Measurements from ENCODE around the gene SPIRE1.
"Not testable (repeated sequence)": the region's sequence is repeated elsewhere in the genome, so short reads cannot be mapped to it uniquely, and the experiment has no call there.

The SPIRE1 gene

DNA sequence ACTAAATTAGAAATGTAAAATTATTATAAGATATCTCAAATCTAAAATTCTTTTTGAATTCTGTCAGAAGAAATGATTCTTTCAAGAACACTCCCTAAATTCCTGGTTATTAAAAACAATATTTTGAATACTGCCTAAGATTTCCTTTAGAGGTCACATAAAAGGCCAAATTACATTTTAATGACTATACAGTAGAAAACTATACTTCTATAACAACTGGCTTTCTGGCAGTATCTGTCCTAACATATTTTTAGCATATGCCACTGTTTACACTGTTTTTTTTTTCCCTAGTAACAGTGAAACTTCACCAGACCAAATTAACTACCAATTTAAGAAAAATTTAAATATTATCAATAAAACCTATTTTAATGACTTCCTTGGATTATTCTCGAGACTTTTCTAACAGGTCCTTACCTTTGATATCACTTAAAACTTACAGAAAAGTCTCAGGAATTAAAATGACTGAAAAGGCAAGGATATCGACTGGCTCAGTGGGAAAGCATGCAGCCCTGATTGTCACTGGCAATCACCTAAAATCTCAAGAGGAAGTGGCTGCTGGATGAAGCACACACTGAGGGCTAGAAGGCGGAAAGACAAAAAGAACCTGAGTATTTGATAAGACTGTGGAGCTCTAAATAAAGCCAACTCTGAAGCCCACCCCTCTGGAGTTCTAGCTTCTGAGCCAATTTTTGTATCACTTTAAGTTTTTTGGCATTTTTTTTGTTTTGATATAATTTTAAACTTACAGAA, 59.6 kb downstream of the SPIRE1 start:
- no peak for DNase-seq (ENCODE audit: low spot score)

DNA sequence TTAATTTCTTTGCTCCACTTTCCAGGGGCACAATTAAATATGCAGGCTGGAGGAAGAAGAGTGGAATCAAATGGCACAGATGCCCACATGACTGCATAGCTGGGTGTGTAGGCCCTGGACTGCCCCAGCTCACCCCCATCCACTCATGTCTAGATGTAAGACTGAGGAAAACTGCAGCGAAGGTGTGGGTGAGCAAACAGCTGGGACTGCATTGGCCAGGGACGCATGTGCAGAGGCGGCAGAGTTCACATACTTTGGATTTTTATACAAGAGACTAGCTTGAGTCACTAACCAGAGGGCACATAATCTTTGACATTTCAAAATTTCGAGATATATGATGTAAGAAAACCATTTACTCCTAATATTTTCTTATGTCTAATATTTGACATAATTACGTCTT, 60.1 kb downstream of the SPIRE1 start:
- DNase-seq (ENCODE audit: low spot score) = no peak

DNA sequence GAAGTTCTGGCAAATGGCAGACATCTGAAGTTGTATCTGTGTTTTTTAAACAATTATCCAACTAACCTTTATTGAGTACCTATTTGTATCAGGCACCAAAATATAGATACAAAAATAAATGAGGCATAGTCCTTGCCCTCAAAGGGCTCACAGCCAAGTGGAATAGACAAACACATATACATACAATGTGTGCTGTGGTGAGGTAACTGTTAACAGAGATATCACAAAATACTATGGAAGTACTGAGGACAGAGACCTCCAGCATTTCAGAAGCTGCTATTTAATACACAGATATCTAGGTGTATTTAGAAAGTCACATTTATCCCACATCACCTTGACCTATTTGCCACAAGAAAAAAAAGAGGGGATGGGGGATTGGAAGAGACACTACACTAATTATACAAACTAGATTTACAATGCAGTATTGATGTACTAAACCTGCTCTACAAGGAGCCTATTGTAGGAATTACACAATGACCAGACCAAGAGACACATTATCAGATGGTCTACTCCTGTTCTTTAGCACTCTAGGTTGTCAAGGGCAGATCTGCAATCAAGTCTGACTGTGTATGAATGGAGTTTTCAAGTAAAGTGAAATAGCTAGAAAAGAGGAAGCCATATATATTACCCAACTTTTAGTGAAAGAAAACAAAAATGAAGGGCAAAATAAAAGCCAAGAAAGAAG, 62.2 kb downstream of the SPIRE1 start:
- DNase-seq (ENCODE audit: low spot score) = peak; percentile 55

DNA sequence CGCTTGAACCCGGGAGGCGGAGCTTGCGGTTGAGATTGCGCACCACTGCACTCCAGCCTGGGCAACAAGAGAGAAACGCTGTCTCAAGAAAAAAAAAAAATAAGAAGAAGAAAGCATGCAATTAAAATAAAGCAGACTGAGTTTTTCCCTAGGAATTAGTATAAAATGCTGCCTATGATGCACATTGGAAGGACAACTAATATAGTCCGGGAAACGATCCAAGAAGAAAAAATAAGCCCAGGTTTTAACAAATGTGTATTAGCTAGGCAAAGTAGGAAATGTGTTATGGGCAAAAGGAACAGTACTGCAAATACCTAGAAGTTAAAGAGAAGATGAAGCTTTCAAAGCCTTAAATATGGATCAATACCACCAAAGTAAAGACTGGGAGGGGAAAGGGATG, 64.0 kb downstream of the SPIRE1 start:
- DNase-seq (ENCODE audit: low spot score) = no peak

DNA sequence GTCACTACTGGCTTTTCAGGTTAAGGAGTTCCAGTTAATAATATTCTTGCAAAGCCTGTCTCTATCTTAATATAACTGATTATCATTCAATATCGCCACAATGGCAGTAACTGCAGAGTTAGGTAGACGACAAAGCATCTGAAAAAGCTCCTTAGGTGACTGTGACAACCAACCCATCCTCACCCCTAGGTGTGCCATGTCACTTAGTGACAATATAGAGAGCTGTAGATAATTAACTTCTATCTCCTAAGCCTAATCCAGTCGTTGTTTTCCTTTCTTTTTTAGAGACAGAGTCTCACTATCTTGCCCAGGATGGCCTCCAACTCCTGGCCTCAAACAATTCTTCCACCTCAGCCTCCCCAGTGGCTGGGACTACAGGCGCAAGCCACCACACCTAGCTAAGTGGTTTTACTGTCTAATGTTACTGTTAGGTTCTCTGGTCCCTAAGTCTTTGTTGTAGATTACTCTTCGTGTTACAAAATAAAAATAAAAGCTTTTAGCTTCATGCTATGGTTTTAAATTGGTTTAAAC, 65.2 kb downstream of the SPIRE1 start:
- DNase-seq (ENCODE audit: low spot score) = peak; percentile 59

DNA sequence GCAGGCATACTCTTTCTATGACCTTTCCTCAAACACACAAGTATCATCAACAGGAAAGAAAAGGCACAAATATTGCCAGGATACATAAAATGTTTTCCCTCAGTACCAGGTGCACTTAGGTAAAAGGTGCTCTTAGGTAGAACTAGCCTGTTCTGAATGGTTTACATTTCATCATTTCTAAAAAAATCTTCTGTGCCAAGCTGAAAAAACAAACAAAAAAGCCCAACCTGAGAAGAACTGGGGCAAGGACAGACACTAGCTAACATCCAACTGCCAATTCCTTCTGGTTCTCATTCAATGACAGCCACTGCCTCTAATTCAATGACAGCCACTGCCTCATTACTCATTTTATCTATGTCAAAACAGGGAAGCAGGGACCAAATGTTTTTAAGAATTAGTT, 68.5 kb downstream of the SPIRE1 start:
- no peak for DNase-seq (ENCODE audit: low spot score)

DNA sequence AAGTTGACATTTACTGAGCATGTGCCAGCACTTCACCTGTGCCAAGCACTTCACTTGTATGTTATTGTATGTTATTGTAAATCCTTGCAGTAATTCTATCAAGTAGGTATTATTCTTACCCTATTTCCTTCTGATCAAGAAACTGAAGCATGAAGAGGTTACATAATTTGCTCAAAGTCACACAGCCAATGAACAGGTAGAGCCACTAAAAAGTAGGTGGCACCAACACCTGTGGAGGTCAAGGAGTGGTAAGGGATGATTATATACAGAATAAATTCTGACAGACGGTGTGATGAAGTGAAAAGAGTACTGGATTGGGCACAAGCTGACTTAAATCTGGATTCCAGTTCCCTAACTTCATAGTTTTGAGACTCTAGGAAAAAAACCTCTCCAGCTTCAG, 71.0 kb downstream of the SPIRE1 start:
- DNase-seq (ENCODE audit: low spot score) = no peak

DNA sequence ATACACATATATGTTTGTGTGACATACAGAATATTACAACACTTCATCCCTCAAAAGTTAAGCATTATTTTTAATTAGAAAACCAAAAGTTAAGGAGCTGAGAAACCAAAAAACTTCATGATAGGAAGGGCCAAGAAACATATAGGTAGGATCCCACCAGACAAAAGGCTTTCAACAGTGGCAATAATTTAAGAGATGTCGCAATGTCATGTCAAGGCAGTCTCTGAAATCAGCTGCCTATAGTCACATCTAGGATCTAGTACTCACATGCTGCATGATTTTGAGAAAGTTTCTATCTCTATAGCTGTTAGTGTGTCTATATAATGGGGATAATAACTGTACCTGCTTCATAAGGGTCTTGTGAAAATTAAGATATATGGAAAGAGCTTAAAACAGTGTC, 72.7 kb downstream of the SPIRE1 start:
- peak; percentile 50 for DNase-seq (ENCODE audit: low spot score)

DNA sequence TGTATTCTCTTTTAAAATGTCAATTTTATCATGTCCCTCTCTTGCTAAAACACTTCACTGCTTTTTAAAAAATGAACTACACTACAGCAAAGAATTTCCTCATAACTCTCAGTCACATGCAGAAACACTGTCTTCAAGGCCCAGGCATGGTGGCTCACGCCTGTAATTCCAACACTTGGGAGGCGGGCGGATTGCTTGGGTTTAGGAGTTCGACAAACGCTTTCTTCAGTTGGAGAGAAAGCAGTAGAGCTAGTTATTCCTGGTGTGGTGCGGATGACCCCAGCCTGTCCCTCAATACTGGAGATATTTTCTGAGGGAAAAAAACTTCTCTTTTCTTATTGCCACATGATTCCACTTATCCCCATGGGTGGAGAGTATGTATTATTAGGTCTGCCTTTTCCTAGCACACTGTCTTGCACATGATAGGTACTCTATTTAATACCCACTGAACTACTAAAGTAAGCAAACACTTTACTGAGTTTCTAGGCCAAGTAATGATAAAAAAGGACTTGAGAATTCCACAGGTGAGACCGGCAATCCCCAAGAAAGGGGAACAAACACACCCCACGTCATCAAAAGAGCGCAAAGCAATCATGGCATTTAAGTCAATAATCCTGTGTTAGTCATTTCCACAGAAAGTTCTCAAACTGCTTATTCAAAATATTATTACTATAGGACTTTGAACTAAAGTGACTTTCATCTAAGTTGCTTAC, 77.1 kb downstream of the SPIRE1 start:
- no peak for DNase-seq (ENCODE audit: low spot score)

DNA sequence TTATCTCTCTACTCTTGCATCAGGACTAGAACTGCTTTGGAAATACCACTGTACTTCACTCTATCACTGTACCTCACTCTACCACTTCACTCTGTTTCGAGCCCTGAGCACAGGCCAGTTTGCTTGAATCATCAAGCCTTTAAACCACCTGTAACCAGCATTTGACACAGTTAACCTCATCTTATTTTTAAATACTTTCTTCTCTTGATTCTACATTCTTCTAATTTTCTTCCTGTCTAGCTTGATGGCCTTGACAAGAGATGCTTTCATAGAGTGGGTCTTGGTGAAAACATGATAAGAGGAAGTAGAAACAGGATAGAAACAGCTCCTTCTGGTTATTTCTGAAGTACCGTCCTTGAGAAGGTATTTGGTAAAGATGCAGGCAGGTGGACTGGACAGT, 78.1 kb downstream of the SPIRE1 start:
- no peak for DNase-seq (ENCODE audit: low spot score)

DNA sequence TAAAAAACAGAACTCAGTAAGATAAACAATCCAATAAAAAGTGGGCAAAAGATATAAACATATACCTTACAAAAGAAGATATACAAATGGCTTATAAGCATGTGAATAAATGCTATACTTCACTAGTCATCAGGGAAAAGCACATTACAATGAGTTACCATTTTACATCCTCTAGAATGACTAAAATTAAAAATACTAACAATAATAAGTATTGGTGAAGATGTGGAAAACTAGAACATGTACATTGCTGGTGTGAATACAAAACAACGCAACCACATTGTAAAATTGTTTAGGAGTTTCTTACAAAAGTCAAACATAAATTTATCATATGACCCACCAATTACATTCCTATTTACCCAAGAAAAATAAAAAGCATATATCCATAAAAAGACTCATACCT, 80.1 kb downstream of the SPIRE1 start:
- no peak for DNase-seq (ENCODE audit: low spot score)

DNA sequence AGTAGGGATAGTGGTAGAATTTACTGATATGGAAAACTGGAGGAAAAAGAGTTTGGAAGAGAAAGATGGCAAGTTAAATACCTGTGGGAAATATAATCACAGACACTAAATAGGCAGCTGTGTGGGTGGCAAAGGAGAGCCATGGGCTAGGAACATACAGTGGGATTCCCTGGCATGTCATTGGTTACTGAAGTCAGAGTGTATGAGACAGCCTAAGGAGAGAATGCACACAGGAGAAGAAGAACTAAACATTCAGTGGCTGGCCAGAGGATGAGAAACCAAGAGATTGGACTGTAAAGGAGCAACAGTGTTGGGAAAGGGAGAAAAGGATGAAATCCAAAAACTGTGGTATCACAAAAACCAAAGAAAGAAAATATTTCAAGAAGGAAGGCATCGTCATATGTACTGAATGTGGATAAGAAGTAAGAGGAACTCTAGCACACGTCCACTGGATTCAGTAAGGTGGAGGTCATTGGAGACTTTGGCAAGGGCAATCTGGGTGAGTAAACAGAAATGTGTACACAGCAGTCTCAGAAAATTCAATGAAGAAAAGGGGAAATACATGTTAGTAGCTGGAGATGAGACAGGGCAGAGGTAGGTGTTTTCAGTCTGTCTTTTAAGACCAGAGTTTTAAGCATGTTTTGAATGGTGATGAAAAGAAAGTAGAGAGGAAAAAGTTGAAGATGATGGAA, 83.3 kb downstream of the SPIRE1 start:
- peak; percentile 56 for DNase-seq (ENCODE audit: low spot score)

DNA sequence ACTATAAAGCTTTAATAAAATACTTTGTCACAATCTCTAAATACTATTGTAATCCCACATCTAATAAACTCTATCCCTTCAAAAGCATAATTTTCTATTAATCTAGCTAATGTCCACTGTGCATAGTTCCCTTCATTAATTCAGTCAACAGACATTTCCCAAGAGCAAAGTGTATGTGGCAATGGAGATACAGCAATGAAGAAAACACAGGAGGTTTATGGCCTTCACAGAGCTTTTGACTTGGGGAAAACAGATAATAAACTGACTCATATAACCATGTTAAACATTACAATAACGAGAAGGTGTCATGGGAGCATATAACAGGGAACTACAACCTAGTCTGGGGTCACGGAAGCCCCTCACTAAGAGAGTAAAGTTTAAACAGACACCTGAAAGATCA, 86.3 kb downstream of the SPIRE1 start:
- peak; percentile 64 for DNase-seq (ENCODE audit: low spot score)

DNA sequence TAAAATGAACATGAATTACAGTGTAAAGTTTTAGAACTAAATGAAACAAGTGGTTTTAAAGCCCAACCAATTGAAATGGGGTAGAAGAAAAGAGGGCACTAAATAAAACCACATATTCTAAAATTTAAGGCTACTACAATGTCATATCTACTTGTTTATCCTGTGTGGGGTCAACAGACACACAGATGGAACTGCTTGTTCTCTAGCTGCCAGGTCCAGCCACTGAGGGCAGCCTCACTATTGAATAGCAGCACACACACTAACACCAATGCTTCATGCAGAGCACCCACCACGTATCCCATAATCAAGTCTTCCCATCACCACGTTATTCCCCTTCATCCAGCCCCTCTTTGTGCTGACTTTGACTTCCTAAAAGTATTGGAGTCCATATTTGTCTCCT, 88.1 kb downstream of the SPIRE1 start:
- DNase-seq (ENCODE audit: low spot score) = no peak

DNA sequence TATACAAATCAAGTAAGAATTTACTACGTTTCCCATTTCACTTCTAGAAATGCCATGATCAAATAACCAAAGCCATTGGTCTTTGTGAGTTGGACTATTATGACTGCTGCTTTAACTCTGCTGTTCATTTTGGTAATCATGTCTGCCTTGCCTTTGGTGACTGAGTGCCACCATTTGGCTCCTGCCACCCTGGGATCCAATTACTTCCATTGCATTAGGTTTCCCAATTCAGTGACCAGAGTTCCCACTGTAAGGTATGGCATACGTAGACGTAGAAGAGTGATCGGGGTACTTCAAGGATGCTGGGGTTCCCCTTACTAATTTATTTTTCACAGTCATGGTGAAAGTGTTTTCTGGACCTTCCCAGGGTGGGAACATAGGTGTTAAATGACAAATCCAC, 90.1 kb downstream of the SPIRE1 start:
- no peak for DNase-seq (ENCODE audit: low spot score)

DNA sequence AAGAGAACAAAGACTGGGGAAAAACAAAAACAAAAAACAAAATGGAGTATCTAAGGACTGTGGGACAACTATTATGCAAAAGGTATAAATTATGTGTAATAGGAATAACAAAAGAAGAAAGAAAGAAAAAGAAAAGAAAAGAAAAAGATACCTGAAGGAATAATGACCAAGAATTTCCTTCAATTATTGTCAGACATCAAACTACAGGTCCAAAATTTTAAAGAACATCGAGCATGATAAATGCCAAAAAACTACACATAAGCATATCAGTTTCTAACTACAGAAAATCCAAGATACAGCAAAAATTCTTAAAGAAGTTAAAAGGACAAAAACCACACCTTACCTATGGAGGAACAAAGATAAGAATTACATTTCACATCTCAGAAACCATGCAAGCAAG, 93.0 kb downstream of the SPIRE1 start:
- DNase-seq (ENCODE audit: low spot score) = no peak

DNA sequence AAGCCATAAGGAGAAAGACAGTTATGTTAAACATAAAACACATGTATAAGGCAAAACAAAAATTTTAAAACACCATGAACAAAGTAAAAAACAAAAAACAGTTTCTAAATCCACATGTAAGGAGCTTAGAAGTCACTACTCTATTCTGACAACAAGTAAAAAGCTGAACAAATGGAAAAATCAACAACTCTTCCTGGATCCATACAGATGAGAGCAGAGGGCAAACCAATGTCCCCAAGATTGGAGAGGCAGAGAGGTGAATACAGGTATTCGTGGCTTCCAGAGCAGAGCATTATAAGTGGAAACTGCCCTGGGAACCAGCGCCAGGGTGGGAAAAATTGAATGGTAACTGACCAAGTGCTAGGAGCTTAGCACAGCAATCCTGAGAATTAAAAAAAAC, 93.5 kb downstream of the SPIRE1 start:
- no peak for DNase-seq (ENCODE audit: low spot score)

DNA sequence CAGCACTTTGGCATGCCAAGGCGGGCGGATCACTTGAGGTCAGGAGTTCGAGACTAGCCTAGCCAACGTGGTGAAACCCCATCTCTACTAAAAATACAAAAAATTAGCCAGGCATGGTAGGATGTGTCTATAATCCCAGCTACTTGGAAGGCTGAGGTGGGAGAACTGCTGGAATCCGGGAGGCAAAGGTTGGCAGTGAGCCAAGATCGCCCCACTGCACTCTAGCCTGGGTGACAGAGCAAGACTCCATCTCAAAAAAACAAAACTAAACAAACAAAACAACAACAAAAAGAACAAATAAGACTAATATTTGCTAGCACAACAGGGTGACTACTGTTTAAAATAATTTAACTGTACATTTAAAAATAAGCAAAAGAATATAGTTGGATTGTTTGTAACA, 97.3 kb downstream of the SPIRE1 start:
- DNase-seq (ENCODE audit: low spot score) = not testable (repeated sequence)

DNA sequence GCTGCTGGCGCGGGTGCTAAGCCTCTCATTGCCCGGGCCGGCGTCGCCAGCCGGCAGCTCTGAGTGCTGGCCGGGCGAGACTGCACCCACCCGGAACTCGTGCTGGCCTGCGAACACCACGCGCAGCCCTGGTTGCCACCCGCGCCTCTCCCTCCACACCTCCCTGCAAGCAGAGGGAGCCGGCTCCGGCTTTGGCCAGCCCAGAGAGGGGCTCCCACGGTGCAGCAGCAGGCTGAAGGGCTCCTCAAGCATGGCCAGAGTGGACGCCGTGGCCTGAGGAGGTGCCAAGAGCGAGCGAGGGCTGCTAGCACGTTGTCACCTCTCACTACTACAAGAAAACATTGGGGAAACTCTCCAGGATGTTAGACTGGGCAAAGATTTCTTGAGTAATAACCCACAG, 98.6 kb downstream of the SPIRE1 start:
- no peak for DNase-seq (ENCODE audit: low spot score)

DNA sequence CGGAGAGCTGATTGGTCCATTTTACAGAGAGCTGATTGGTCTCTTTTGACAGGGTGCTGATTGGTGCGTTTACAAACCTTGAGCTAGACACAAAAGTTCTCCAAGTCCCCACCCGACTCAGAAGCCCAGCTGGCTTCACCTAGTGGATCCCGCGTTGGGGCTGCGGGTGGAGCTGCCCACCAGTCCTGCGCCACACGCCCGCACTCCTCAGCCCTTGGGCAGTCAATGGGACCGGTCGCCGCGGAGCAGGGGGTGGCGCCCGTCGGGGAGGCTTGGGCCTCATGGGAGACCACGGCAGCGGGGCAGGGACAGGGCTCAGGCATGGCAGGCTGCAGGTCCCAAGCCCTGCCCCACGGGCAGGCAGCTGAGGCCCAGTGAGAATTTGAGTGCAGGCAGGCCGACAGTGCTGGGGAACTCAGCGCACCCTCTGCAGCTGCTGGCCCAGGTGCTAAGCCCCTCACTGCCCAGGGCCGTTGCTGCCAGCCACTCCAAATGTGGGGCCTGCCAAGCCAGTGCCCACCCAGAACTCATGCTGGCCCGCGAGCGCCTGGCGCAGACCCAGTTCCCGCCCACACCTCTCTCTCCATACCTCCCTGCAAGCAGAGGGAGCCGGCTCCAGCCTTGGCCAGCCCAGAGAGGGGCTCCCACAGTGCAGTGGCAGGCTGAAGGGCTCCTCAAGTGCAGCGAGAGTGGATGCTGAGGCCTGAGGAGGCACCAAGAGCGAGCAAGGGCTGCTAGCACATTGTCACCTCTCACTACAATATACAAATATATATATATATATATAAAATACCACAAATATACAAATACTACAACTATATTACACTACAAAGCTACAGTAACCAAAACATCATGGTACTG, 100.7 kb downstream of the SPIRE1 start:
- DNase-seq (ENCODE audit: low spot score) = no peak

DNA sequence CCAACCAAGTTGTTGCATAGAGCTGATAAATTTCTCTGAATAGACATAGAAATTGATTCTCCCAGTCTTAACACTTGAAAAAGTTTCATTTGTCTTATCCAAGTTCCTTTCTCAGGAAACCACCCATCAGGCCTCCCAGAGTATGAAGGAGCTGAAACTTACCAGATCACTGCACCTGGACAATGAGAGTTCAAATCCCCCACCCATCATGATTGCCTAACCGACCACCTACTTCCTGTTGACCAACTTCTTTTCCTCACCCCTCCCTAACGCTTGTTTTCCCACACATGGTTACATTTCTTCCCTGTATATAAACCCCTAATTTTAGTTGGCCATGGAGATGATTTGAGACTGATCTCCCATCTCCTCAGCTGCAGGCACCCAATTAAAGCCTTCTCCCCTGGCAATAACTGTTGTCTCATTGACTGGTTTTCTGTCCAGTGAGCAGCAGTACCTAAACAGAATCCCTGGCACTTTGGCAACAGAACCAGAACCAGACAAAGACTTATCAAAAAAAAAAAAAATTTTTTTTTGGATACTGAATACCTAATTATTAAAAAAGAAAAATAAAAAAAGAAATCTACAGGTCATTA, 103.0 kb downstream of the SPIRE1 start:
- no peak for DNase-seq (ENCODE audit: low spot score)
